Stimulated activated naive CD8-positive, alpha-beta T cell treated with anti-CD3 and anti-CD28 coated beads, Interleukin-15, Interleukin-2, amounts not matched to agents 100 ng/mL and 50 ng/mL, for 24 hours (primary cell): ENCODE data around the gene MADCAM1.

Experiments
- H3K27ac Mint-ChIP-seq: one replicate; pipeline ENCODE4 v1.8.0; 2021; ENCODE audit warnings: mild to moderate bottlenecking, mixed read lengths
- H3K27me3 Mint-ChIP-seq: one replicate; pipeline ENCODE4 v1.8.0; 2021; ENCODE audit warnings: mixed read lengths
- H3K36me3 Mint-ChIP-seq: one replicate; pipeline ENCODE4 v1.8.0; 2021; ENCODE audit warnings: low read depth, mixed read lengths
- H3K4me1 Mint-ChIP-seq: one replicate; pipeline ENCODE4 v1.8.0; 2021; ENCODE audit warnings: low read depth, mixed read lengths
- H3K4me3 Mint-ChIP-seq: one replicate; pipeline ENCODE4 v1.8.0; 2021; ENCODE audit warnings: mild to moderate bottlenecking, mixed read lengths
- H3K9me3 Mint-ChIP-seq: one replicate; pipeline ENCODE4 v1.8.0; 2021; ENCODE audit warnings: mixed read lengths

The MADCAM1 gene

GRCh38 chr19:507286-508203 is 11.3 kb downstream of the MADCAM1 start, which contains the start of gene TPGS1:
Gene TPGS1 (plus strand): TSS chr19:507497. CDS start chr19:507507, 10 bp downstream.
- Mint-ChIP-seq H3K36me3 (no peaks in the 10 kb centered on the region), H3K4me3 (peak within 1 kb of the TSS; percentile 98), H3K9me3 (no peaks in the 10 kb centered on the region), H3K27me3 (no peaks in the 10 kb centered on the region), H3K4me1 (peaks cover 48% of the 10 kb centered on the region), H3K27ac (peak within 1 kb of the TSS; percentile 100)

GRCh38 chr19:508204-509150 is 12.2 kb downstream of the MADCAM1 start:
- Mint-ChIP-seq H3K9me3 (no peaks in the 10 kb centered on the region), H3K27ac (peak overlapping the region; percentile 94), H3K36me3 (no peaks in the 10 kb centered on the region), H3K4me3 (peak overlapping the region; percentile 98), H3K4me1 (peaks cover 44% of the 10 kb centered on the region), H3K27me3 (no peaks in the 10 kb centered on the region)

DNA sequence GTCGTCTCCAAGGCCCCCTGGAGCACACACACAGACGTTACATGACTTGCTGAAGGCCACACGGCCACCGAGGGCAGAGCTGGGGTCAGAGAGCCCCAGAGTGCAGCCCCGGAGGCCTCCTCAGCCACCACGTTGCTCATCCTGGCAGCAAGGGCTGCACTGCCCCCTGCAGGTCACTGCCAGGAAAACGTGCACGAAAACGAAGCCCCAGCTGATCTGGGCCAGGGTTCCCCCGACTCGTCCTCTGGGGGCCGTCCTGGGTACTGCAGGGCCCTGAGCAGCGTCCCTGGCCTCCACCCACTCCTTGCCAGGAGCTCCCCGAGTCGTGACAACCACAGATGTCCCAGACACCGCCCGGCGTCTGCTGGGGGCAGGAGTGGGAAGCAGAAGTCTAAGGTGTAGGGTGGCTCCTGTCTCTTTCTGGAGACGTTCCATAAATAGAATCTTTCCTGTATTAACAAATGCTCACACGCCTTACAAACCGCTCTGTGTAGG is 14.4 kb downstream of the MADCAM1 start:
- Mint-ChIP-seq H3K27me3 (no peaks in the 10 kb centered on the region), H3K36me3 (no peaks in the 10 kb centered on the region), H3K9me3 (no peaks in the 10 kb centered on the region), H3K4me1 (peaks cover 44% of the 10 kb centered on the region), H3K4me3 (peak overlapping the region; percentile 81), H3K27ac (peak overlapping the region; percentile 94)

DNA sequence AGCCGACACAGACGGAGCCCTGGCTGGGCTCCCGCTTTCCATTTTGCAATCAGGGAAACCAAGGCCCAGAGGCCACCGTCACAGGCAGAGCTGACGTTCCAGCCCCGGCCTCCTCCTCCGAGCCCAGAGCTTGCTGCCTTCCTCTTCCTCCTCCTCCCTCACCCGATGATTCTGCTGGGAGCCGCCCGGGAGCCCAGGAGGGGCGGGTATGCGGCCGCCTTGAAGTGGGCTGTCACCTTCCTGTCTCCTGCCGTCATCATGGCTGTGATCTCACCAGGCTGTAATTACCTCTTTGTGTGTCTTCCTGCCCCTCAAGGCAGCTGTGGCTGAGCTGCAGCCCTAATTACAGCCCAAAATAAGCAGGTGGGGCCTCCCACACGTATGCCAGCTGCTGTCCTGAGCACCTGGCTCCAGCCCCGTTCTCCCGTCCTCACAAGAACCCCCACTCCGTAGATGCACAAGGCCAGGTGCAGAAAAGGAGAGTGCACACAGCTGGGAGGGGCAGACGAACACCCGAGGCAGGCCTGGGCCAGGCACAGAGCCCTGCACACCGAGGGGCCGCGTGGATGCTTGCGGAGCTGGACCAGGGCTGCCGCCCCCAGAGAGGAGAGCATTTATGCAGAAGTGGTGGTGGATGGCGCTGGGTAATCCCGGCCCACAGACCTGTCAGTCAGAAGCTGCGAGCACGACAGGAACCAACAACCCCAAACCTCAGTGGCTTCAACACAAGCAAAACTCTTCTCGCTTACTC is 15.0 kb downstream of the MADCAM1 start:
- H3K36me3 Mint-ChIP-seq, result no peaks in the 10 kb centered on the region
- H3K27ac Mint-ChIP-seq, result peak overlapping the region; percentile 94
- H3K4me3 Mint-ChIP-seq, result peak overlapping the region; percentile 81
- H3K9me3 Mint-ChIP-seq, result no peaks in the 10 kb centered on the region
- H3K4me1 Mint-ChIP-seq, result peaks cover 44% of the 10 kb centered on the region
- no peaks in the 10 kb centered on the region for H3K27me3 Mint-ChIP-seq

GRCh38 chr19:512547-513365 is 16.5 kb downstream of the MADCAM1 start:
- Mint-ChIP-seq H3K36me3 (no peaks in the 10 kb centered on the region), H3K27ac (no peak overlapping the region), H3K4me3 (no peak overlapping the region)

GRCh38 chr19:513368-514165 is 17.3 kb downstream of the MADCAM1 start:
- Mint-ChIP-seq H3K4me3 (no peak overlapping the region), H3K27me3 (no peaks in the 10 kb centered on the region), H3K36me3 (no peaks in the 10 kb centered on the region), H3K4me1 (peaks cover 37% of the 10 kb centered on the region), H3K9me3 (no peaks in the 10 kb centered on the region), H3K27ac (no peak overlapping the region)

More at GRCh38 chr19:512547-513365, 16.5 kb downstream of the MADCAM1 start:
- Mint-ChIP-seq H3K27me3 (no peaks in the 10 kb centered on the region), H3K4me1 (peaks cover 45% of the 10 kb centered on the region), H3K9me3 (no peaks in the 10 kb centered on the region)

DNA sequence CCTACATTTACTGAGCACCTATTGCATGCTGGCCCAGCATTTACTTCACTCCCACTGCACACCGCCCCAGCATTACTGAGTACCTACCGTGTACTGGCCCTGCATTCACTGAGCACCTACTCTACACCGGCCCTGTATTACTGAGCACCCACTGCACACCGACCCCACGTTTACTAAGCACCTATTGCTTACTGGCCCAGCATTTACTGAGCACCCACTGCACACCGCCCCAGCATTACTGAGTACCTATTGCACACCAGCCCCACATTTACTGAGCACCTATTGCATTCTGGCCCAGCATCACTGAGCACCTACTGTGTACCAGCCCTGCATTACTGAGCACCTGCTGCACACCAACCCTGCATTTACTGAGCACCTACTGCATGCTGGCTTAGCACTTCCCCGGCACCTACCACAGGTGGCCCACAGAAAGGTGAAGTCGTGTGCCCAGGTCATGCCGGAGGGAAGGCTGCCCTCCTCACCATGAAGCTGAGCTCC is 17.9 kb downstream of the MADCAM1 start:
- Mint-ChIP-seq H3K27me3 (no peaks in the 10 kb centered on the region), H3K36me3 (no peaks in the 10 kb centered on the region), H3K27ac (no peak overlapping the region), H3K4me1 (peaks cover 32% of the 10 kb centered on the region), H3K4me3 (no peak overlapping the region), H3K9me3 (no peaks in the 10 kb centered on the region)

GRCh38 chr19:517721-518597 is 21.7 kb downstream of the MADCAM1 start:
- Mint-ChIP-seq H3K4me3 (no peak overlapping the region), H3K9me3 (no peaks in the 10 kb centered on the region), H3K36me3 (no peaks in the 10 kb centered on the region), H3K27ac (no peak overlapping the region), H3K27me3 (no peaks in the 10 kb centered on the region), H3K4me1 (peaks cover 4% of the 10 kb centered on the region)

DNA sequence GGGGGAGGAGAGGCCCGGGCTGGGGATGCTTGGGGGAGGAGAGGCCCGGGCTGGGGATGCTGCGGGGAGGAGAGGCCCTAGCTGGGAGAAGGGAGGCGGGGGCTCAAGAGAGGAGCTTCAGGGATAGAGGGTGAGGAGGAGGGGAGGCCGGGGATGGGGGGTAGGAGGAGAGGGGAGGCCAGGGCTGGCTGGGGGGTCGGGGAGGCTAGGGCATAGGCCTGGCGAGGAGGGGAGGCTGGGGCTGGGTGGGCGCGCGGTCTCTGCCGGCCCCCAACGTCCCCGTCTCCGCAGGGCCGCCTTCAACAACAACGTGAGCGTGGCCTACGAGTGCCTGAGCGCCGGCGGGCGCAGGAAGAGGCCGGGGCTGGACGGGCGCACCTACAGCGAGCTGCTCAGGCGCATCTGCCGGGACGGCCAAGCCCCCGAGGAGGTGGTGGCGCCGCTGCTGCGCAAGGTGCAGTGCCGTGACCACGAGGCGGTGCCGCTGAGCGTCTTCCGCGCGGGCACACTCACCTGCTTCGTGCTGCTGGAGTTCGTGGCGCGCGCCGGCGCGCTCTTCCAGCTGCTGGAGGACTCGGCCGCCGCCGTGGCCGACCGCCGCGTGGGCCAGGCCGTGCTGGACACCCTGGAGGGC is 22.4 kb downstream of the MADCAM1 start:
- H3K9me3 Mint-ChIP-seq, result no peaks in the 10 kb centered on the region
- H3K36me3 Mint-ChIP-seq, result no peaks in the 10 kb centered on the region
- H3K4me1 Mint-ChIP-seq, result peaks cover 4% of the 10 kb centered on the region
- no peak overlapping the region for H3K4me3 Mint-ChIP-seq
- H3K27ac Mint-ChIP-seq, result no peak overlapping the region
- H3K27me3 Mint-ChIP-seq, result no peaks in the 10 kb centered on the region

- H3K27ac Mint-ChIP-seq, result no peak overlapping the region
- no peaks in the 10 kb centered on the region for H3K9me3 Mint-ChIP-seq
- no peaks in the 10 kb centered on the region for H3K36me3 Mint-ChIP-seq
- no peak overlapping the region for H3K4me3 Mint-ChIP-seq
- no peaks in the 10 kb centered on the region for H3K27me3 Mint-ChIP-seq
- H3K4me1 Mint-ChIP-seq, result peaks cover 4% of the 10 kb centered on the region
Measured at GRCh38 chr19:519449-519865, 23.2 kb downstream of the MADCAM1 start.

GRCh38 chr19:522726-523125 is 26.4 kb downstream of the MADCAM1 start:
- H3K27me3 Mint-ChIP-seq, result peaks cover 3% of the 10 kb centered on the region
- no peaks in the 10 kb centered on the region for H3K36me3 Mint-ChIP-seq
- H3K4me3 Mint-ChIP-seq, result no peak overlapping the region
- no peak overlapping the region for H3K27ac Mint-ChIP-seq
- no peaks in the 10 kb centered on the region for H3K4me1 Mint-ChIP-seq
- no peaks in the 10 kb centered on the region for H3K9me3 Mint-ChIP-seq
